Breast epithelium (tissue), 4 donors: ENCODE results near the gene NR3C2. TPM values are rescaled to one million over a fixed set of nuclear protein-coding genes. Genes with fewer than 3 reads are reported as not detected.

ENCODE experiments used
- DNase-seq, 2 donors: peaks; one replicate each; pipeline ENCODE4 v3.0.0-alpha.2; 2019; ENCODE audit warnings: low spot score in 2 of 2
- H3K27ac ChIP-seq, 2 donors: fragments of 200-600 bp; sonication (generic) in 1 of 2; one replicate each; pipeline ENCODE4 v1.5.1; 2016 to 2019; ENCODE audit warnings: mild to moderate bottlenecking in 1 of 2
- H3K27me3 ChIP-seq, 2 donors: fragments of 200-600 bp; sonication (generic) in 1 of 2; one replicate each; pipeline versions ENCODE4 v1.5.1 to v1.6.0; 2017 to 2019; ENCODE audit warnings: control low read depth in 1 of 2, mild to moderate bottlenecking in 1 of 2
- H3K36me3 ChIP-seq: fragments of 200-600 bp; one replicate; pipeline ENCODE4 v1.5.1; 2019
- H3K4me1 ChIP-seq, 2 donors: fragments of 200-600 bp; sonication (generic); one replicate each; pipeline ENCODE4 v1.5.1; 2016 to 2019; ENCODE audit warnings: control low read depth in 1 of 2
- H3K4me3 ChIP-seq, 3 donors: fragments of 200-600 bp; sonication (generic); 1 replicate in 2 of 3; 2 replicates in 1 of 3; pipeline ENCODE4 v1.5.1; 2016 to 2019; ENCODE audit warnings: mild to moderate bottlenecking in 3 of 3, moderate library complexity in 2 of 3
- H3K9me3 ChIP-seq, 2 donors: fragments of 200-600 bp; sonication (generic) in 1 of 2; one replicate each; pipeline ENCODE4 v1.5.1; 2016 to 2019; ENCODE audit warnings: control low read depth in 1 of 2
- CTCF ChIP-seq, 3 donors: fragments of 450-650 bp; IDR thresholded peaks; one replicate each; pipeline ENCODE4 v1.5.1; 2016 to 2017; ENCODE audit warnings: antibody characterized with exemption in 3 of 3, mild to moderate bottlenecking in 3 of 3, moderate library complexity in 3 of 3
- POLR2A ChIP-seq: fragments of 450-650 bp; IDR thresholded peaks from one replicate; pipeline ENCODE4 v1.6.1; 2016; ENCODE audit warnings: antibody characterized with exemption, mild to moderate bottlenecking, moderate library complexity
- POLR2AphosphoS5 ChIP-seq, 3 donors: sonication (generic); formaldehyde crosslinking; IDR thresholded peaks; one replicate each; pipeline ENCODE4 v1.6.1; 2017; ENCODE audit warnings: antibody characterized with exemption in 3 of 3
- intact Hi-C: fragments of 100-400 bp; cut with DNase I; formaldehyde crosslinking; loops from one replicate; pipeline ENCODE4 v1.15.1; 2023; ENCODE audit warnings: low total_unique reads
- total RNA-seq, 3 donors: library from RNA; depleted of rRNA; stranded (reverse); fragments of >200 nt; gene quantifications; one replicate each; pipeline ENCODE4 v1.1.0, GENCODE V29; 2016

The NR3C2 gene
- total RNA-seq, 3 donors from 2014 or later: 8.0 to 39.5 (median 13.8) TPM

- intact Hi-C loops: no loop called here
- Histone ChIP-seq H3K4me1 (no peaks in the 10 kb centered on the region), H3K27me3 (no peaks in the 10 kb centered on the region), H3K9me3 (no peaks in the 10 kb centered on the region), H3K27ac (no peak overlapping the region), H3K36me3 (no peaks in the 10 kb centered on the region), H3K4me3 (no peak overlapping the region)
- TF ChIP-seq POLR2A (no peak), POLR2AphosphoS5 (IDR thresholded peaks at IDR 0.05) (no peak), CTCF (IDR thresholded peaks at IDR 0.05) (no peak)
- no peak for DNase-seq
Measured at GRCh38 chr4:148057516-148057915, 384.7 kb downstream of the NR3C2 start.

GRCh38 chr4:148056879-148057278 is 385.3 kb downstream of the NR3C2 start:
- no peaks in the 10 kb centered on the region for H3K4me1 ChIP-seq
- peak in 1 of 2 donors; percentile 23 for DNase-seq
- TF ChIP-seq POLR2AphosphoS5 (IDR thresholded peaks at IDR 0.05) (no peak), CTCF (IDR thresholded peaks at IDR 0.05) (no peak), POLR2A (no peak)

GRCh38 chr4:148055844-148056243 is 386.4 kb downstream of the NR3C2 start:
- intact Hi-C loops: no loop called here
- no peak overlapping the region for H3K4me3 ChIP-seq
- no peak overlapping the region for H3K27ac ChIP-seq
- no peaks in the 10 kb centered on the region for H3K27me3 ChIP-seq
- TF ChIP-seq POLR2AphosphoS5 (IDR thresholded peaks at IDR 0.05) (no peak), POLR2A (no peak), CTCF (IDR thresholded peaks at IDR 0.05) (no peak)
- H3K9me3 ChIP-seq: no peaks in the 10 kb centered on the region
- no peak for DNase-seq
- H3K4me1 ChIP-seq: no peaks in the 10 kb centered on the region
- no peaks in the 10 kb centered on the region for H3K36me3 ChIP-seq

More at GRCh38 chr4:148056879-148057278, 385.3 kb downstream of the NR3C2 start:
- intact Hi-C loops: no loop called here
- Histone ChIP-seq H3K9me3 (no peaks in the 10 kb centered on the region), H3K36me3 (no peaks in the 10 kb centered on the region), H3K27ac (no peak overlapping the region), H3K27me3 (no peaks in the 10 kb centered on the region), H3K4me3 (no peak overlapping the region)

- no peaks in the 10 kb centered on the region for H3K4me1 ChIP-seq
- DNase-seq: no peak
- no peaks in the 10 kb centered on the region for H3K27me3 ChIP-seq
- no peaks in the 10 kb centered on the region for H3K36me3 ChIP-seq
- no peak for TF ChIP-seq POLR2AphosphoS5 (IDR thresholded peaks at IDR 0.05)
- no peak for TF ChIP-seq CTCF (IDR thresholded peaks at IDR 0.05)
- no peak for TF ChIP-seq POLR2A
- H3K4me3 ChIP-seq: no peak overlapping the region
- H3K27ac ChIP-seq: no peak overlapping the region
- intact Hi-C loops: no loop called here
- no peaks in the 10 kb centered on the region for H3K9me3 ChIP-seq
Measured at GRCh38 chr4:148054275-148054674, 387.9 kb downstream of the NR3C2 start.

GRCh38 chr4:148053298-148054003 is 388.8 kb downstream of the NR3C2 start:
- Histone ChIP-seq H3K27ac (no peak overlapping the region), H3K4me3 (no peak overlapping the region), H3K4me1 (no peaks in the 10 kb centered on the region), H3K9me3 (no peaks in the 10 kb centered on the region), H3K36me3 (no peaks in the 10 kb centered on the region), H3K27me3 (no peaks in the 10 kb centered on the region)
- no peak for DNase-seq
- intact Hi-C loops: no loop called here
- TF ChIP-seq CTCF (IDR thresholded peaks at IDR 0.05) (no peak), POLR2A (no peak), POLR2AphosphoS5 (IDR thresholded peaks at IDR 0.05) (no peak)
